Endothelial cell of umbilical vein (primary cell): ENCODE results near the gene STARD3NL. TPM values are rescaled to one million over a fixed set of nuclear protein-coding genes. Genes with fewer than 3 reads are reported as not detected.
"Not testable (repeated sequence)": the region's sequence is repeated elsewhere in the genome, so short reads cannot be mapped to it uniquely, and the experiment has no call there.

Experiments
- BruUV-seq: library from RNA; stranded (reverse); fragments of 400-500 nt; replicated peaks from 2 replicates; lab custom pipeline; 2021; lab: Mats Ljungman, UMichigan
- CTCF ChIA-PET: fragments of 300-600, 350-600 bp; sonication (Branson Sonifier 250); formaldehyde crosslinking; loops from one replicate; lab custom pipeline; 2021; ENCODE audit warnings: antibody characterized with exemption, inconsistent platforms; lab: Charles Lee
- POLR2A ChIA-PET: fragments of 300-600, 350-600 bp; sonication (Branson Sonifier 250); formaldehyde crosslinking; loops from one replicate; lab custom pipeline; 2021; ENCODE audit warnings: antibody characterized with exemption, inconsistent platforms; lab: Charles Lee
- DNase-seq: peaks from one replicate; pipeline ENCODE4 v3.0.0-alpha.2; 2011; ENCODE audit warnings: low read depth, low spot score
- FAIRE-seq: peaks from 2 replicates; lab custom pipeline; 2011; peaks lifted over from hg19 to GRCh38; lab: Jason Lieb, UNC
- H2AFZ ChIP-seq: 2 replicates; pipeline ENCODE4 v1.6.0; 2012; ENCODE audit warnings: low read depth, low read length, control low read depth, inconsistent platforms
- H3K27ac ChIP-seq: 2 replicates; pipeline ENCODE4 v1.5.1; 2011; ENCODE audit warnings: low read depth, mild to moderate bottlenecking, control low read depth, low read length, moderate library complexity; ENCODE audit not compliant: insufficient read depth
- H3K27me3 ChIP-seq, 2 experiments: 2 replicates each; pipeline versions ENCODE4 v1.6.0 to v1.6.1; 2011; ENCODE audit warnings: low read length in 2 of 2, mixed read lengths in 1 of 2; ENCODE audit not compliant: control insufficient read depth in 2 of 2, insufficient read depth in 2 of 2
- H3K36me3 ChIP-seq, 2 experiments: 2 replicates in 1 of 2; 3 replicates in 1 of 2; pipeline ENCODE4 v1.5.1; 2011; ENCODE audit warnings: low read length in 2 of 2, mild to moderate bottlenecking in 1 of 2, moderate library complexity in 1 of 2; ENCODE audit not compliant: control insufficient read depth in 2 of 2, insufficient read depth in 2 of 2; ENCODE audit errors: extremely low read depth in 1 of 2
- H3K4me1 ChIP-seq: 3 replicates; pipeline ENCODE4 v1.5.1; 2011; ENCODE audit warnings: mild to moderate bottlenecking, low read length; ENCODE audit not compliant: control insufficient read depth, insufficient read depth; ENCODE audit errors: extremely low read depth
- H3K4me2 ChIP-seq: 2 replicates; pipeline ENCODE4 v1.6.1; 2011; ENCODE audit warnings: low read length, control low read depth, mixed read lengths; ENCODE audit not compliant: insufficient read depth
- H3K4me3 ChIP-seq, 3 experiments: fragments of 200-600 bp in 1 of 3; sonication (generic), shearing (Covaris generic) in 1 of 3; replicated peaks in 1 of 3; 2 replicates each; pipeline ENCODE4 v1.5.1; 2011 to 2016; ENCODE audit warnings: control low read depth in 3 of 3, low read length in 3 of 3, mild to moderate bottlenecking in 2 of 3, inconsistent platforms in 1 of 3, low read depth in 1 of 3, moderate library complexity in 1 of 3; ENCODE audit not compliant: insufficient read depth in 1 of 3
- H3K79me2 ChIP-seq: 2 replicates; pipeline ENCODE4 v1.6.0; 2012; ENCODE audit warnings: low read length, inconsistent platforms; ENCODE audit not compliant: control insufficient read depth, insufficient read depth
- H3K9ac ChIP-seq: replicated peaks from 2 replicates; pipeline ENCODE3; 2011; ENCODE audit warnings: low read length, control low read depth; ENCODE audit not compliant: insufficient read depth; ENCODE audit errors: extremely low read depth
- H3K9me1 ChIP-seq: replicated peaks from 3 replicates; pipeline ENCODE4 v1.6.0; 2011; ENCODE audit warnings: mild to moderate bottlenecking, low read length; ENCODE audit not compliant: control insufficient read depth, insufficient read depth; ENCODE audit errors: extremely low read depth
- H3K9me3 ChIP-seq: replicated peaks from 2 replicates; pipeline ENCODE4 v1.5.1; 2012; ENCODE audit warnings: low read length, inconsistent platforms; ENCODE audit not compliant: control insufficient read depth, insufficient read depth
- H4K20me1 ChIP-seq: replicated peaks from 2 replicates; pipeline ENCODE3; 2011; ENCODE audit warnings: mild to moderate bottlenecking, low read length; ENCODE audit not compliant: control insufficient read depth, insufficient read depth; ENCODE audit errors: extremely low read depth
- EZH2 ChIP-seq: IDR thresholded peaks from 2 replicates; pipeline ENCODE4 v1.6.1; 2012; ENCODE audit warnings: borderline replicate concordance, low read depth, mild to moderate bottlenecking, moderate library complexity, low read length, inconsistent platforms; ENCODE audit not compliant: severe bottlenecking
- FOS ChIP-seq: IDR thresholded peaks from 2 replicates; pipeline ENCODE4 v1.6.1; 2011; ENCODE audit warnings: mild to moderate bottlenecking, low read length, moderate library complexity, borderline replicate concordance; ENCODE audit not compliant: insufficient read depth
- GATA2 ChIP-seq: IDR thresholded peaks from 2 replicates; pipeline ENCODE4 v1.7.0; 2011; ENCODE audit warnings: low read depth, mild to moderate bottlenecking, moderate library complexity, mixed read lengths, low read length; ENCODE audit not compliant: insufficient read length, insufficient read depth
- JUN ChIP-seq: IDR thresholded peaks from 2 replicates; pipeline ENCODE4 v1.6.1; 2011; ENCODE audit warnings: borderline replicate concordance, low read depth; ENCODE audit not compliant: insufficient read length, insufficient read depth
- MYC ChIP-seq: IDR thresholded peaks from one replicate; pipeline ENCODE4 v1.6.1; 2011; ENCODE audit warnings: mild to moderate bottlenecking, low read depth, low read length
- POLR2A ChIP-seq: IDR thresholded peaks from 2 replicates; pipeline ENCODE4 v1.6.1; 2012; ENCODE audit warnings: low read depth, mild to moderate bottlenecking, control low read depth, low read length
- POLR2AphosphoS5 ChIP-seq: IDR thresholded peaks from 2 replicates; pipeline ENCODE4 v1.6.1; 2012; ENCODE audit warnings: low read depth, mild to moderate bottlenecking, control low read depth, low read length, moderate library complexity; ENCODE audit not compliant: insufficient read depth
- dilution Hi-C: fragments of 300-500 bp; cut with MboI; formaldehyde crosslinking; loops from one replicate; pipeline ENCODE4 v1.15.0; 2019; ENCODE audit warnings: low sequenced_read_pairs; ENCODE audit not compliant: extremely low pct_ligation_motif_present
- intact Hi-C: fragments of 100-400 bp; cut with micrococcal nuclease; formaldehyde crosslinking; loops from one replicate; pipeline ENCODE4 v1.10.0; 2022
- polyA plus RNA-seq, 4 experiments: library from polyadenylated mRNA; depleted of rRNA in 3 of 4; stranded (reverse) in 3 of 4; unstranded in 1 of 4; fragments of >200 nt; gene quantifications; 2 replicates each; pipeline versions ENCODE4 v1.2.1 to v1.2.3, GENCODE V29; 2011 to 2012; ENCODE audit warnings: missing spikeins in 1 of 4
- total RNA-seq: library from RNA; stranded (reverse); gene quantifications from 2 replicates; pipeline ENCODE4 v1.2.3, GENCODE V29; 2021
- TF ChIP-seq, protein P1 (sequence below), 2 donors: IDR thresholded peaks; 1 replicate in 1 of 2; 2 replicates in 1 of 2; pipeline ENCODE4 v1.5.1; 2011; ENCODE audit warnings: low read length in 2 of 2, mild to moderate bottlenecking in 2 of 2, moderate library complexity in 2 of 2, control low read depth in 1 of 2, inconsistent platforms in 1 of 2, low read depth in 1 of 2; ENCODE audit not compliant: insufficient read depth in 1 of 2; ENCODE audit errors: extremely low read depth in 1 of 2
- TF ChIP-seq, protein P2 (sequence below): IDR thresholded peaks from 2 replicates; pipeline ENCODE4 v1.6.1; 2011; ENCODE audit not compliant: insufficient read depth, insufficient read length

Gene STARD3NL
- total and polyA plus RNA-seq, 2 donors (not counting 3 experiments of a cell fraction or from before 2014, with no cell fraction given): 52.8 to 73.6 TPM

DNA sequence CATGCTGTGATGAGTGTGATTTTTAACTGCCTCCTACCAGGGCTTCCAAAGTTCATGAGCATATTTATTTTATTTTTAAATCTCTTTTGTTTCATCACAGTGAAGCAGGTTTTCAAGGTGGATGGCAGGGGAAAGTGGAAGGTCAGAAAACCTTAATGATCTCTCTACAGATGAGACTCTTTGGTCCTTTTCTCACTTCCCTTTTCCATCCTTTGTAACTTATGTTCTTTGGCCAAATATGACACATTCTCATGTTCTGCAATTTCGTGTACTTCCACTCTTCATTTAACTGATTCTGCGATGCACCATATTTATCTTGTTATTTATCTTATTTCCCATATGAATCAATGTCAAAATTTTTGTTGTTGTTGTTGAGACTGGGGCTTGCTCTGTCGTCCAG, 71.8 kb downstream of the STARD3NL start:
- H3K9ac ChIP-seq, H3K79me2 ChIP-seq, H3K27ac ChIP-seq, H3K9me1 ChIP-seq, H4K20me1 ChIP-seq, H3K4me2 ChIP-seq, POLR2A ChIA-PET, H3K4me1 ChIP-seq, FAIRE-seq, H3K27me3 ChIP-seq, dilution Hi-C loops, H3K4me3 ChIP-seq, H2AFZ ChIP-seq, H3K9me3 ChIP-seq, DNase-seq, H3K36me3 ChIP-seq, intact Hi-C loops, BruUV-seq, CTCF ChIA-PET: not testable (repeated sequence)

DNA sequence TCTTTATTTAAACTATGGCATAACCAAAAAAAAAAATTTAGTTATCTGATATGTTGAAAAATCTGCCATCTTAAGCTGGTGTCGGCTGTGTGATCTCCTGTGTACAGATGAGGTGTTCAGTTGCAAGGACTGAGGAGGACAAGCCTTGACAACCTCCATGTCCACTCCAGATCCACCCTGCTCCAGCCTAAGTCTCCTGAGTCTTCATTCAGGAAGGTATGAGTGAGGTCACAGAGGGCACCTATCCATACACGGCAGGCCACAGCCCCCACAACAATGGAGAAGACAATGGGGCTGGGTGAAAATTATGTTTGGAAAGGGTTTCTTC, 79.3 kb downstream of the STARD3NL start:
- no peaks in the 10 kb centered on the region for H4K20me1 ChIP-seq
- no peaks in the 10 kb centered on the region for H3K9me3 ChIP-seq
- H3K4me2 ChIP-seq: no peak overlapping the region
- CTCF ChIA-PET: no interaction called here
- no peaks in the 10 kb centered on the region for H3K4me1 ChIP-seq
- POLR2A ChIA-PET: no interaction called here
- intact Hi-C loops: no loop called here
- no peaks in the 10 kb centered on the region for H3K27me3 ChIP-seq
- no peak overlapping the region for H3K27ac ChIP-seq
- H2AFZ ChIP-seq: no peak overlapping the region
- TF ChIP-seq, protein P1, sequence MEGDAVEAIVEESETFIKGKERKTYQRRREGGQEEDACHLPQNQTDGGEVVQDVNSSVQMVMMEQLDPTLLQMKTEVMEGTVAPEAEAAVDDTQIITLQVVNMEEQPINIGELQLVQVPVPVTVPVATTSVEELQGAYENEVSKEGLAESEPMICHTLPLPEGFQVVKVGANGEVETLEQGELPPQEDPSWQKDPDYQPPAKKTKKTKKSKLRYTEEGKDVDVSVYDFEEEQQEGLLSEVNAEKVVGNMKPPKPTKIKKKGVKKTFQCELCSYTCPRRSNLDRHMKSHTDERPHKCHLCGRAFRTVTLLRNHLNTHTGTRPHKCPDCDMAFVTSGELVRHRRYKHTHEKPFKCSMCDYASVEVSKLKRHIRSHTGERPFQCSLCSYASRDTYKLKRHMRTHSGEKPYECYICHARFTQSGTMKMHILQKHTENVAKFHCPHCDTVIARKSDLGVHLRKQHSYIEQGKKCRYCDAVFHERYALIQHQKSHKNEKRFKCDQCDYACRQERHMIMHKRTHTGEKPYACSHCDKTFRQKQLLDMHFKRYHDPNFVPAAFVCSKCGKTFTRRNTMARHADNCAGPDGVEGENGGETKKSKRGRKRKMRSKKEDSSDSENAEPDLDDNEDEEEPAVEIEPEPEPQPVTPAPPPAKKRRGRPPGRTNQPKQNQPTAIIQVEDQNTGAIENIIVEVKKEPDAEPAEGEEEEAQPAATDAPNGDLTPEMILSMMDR (IDR thresholded peaks at IDR 0.05; ENCODE audit: extremely low read depth in 1 of 2, insufficient read depth in 1 of 2, low read depth in 1 of 2, low read length in 2 of 2): no peak
- TF ChIP-seq JUN (no peak), POLR2A (no peak), MYC (no peak), POLR2AphosphoS5 (no peak), EZH2 (no peak), GATA2 (no peak), FOS (no peak)
- TF ChIP-seq, protein P2, sequence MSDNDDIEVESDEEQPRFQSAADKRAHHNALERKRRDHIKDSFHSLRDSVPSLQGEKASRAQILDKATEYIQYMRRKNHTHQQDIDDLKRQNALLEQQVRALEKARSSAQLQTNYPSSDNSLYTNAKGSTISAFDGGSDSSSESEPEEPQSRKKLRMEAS: no peak
- FAIRE-seq (no peak), DNase-seq (no peak)
- no peaks in the 10 kb centered on the region for H3K9me1 ChIP-seq
- no TSS peak for BruUV-seq
- H3K9ac ChIP-seq: no peak overlapping the region
- no peaks in the 10 kb centered on the region for H3K36me3 ChIP-seq
- dilution Hi-C loops: no loop called here
- no peak overlapping the region for H3K4me3 ChIP-seq
- H3K79me2 ChIP-seq: no peaks in the 10 kb centered on the region

DNA sequence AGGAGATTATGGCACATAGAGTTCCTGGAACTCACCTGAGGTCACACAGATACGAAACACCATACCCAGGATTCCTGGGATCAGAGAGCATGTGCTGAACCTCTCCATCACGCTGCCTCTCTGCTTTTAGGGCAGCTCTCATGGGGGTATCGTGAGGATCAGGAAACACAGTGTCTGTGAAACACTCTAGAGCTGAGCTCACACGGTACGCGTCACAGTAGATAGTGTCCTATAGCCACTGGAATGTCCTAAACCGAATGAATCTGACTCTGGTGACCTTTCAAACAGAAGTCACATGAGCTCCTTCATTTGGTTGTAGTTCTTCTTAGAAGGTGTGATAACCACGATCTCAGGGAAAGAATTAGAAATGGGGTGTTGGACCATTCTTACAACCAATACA, 81.1 kb downstream of the STARD3NL start:
- H3K4me1 ChIP-seq, H3K27me3 ChIP-seq, H3K27ac ChIP-seq, H3K4me2 ChIP-seq, H3K9me3 ChIP-seq, H2AFZ ChIP-seq, H3K4me3 ChIP-seq, H3K36me3 ChIP-seq, H3K79me2 ChIP-seq, intact Hi-C loops, BruUV-seq, CTCF ChIA-PET, POLR2A ChIA-PET, DNase-seq, H3K9me1 ChIP-seq, H3K9ac ChIP-seq, H4K20me1 ChIP-seq, dilution Hi-C loops: not testable (repeated sequence)
- peak; percentile 37 for FAIRE-seq
